GM19328 (cell line): ENCODE data around the gene LHB.

Experiments
- ATAC-seq: cut with Tn5 transposase; IDR thresholded peaks from one replicate; pipeline ENCODE4 v1.9.1; 2021; ENCODE audit warnings: mild to moderate bottlenecking, moderate library complexity; ENCODE audit not compliant: unreplicated experiment

Gene LHB

DNA sequence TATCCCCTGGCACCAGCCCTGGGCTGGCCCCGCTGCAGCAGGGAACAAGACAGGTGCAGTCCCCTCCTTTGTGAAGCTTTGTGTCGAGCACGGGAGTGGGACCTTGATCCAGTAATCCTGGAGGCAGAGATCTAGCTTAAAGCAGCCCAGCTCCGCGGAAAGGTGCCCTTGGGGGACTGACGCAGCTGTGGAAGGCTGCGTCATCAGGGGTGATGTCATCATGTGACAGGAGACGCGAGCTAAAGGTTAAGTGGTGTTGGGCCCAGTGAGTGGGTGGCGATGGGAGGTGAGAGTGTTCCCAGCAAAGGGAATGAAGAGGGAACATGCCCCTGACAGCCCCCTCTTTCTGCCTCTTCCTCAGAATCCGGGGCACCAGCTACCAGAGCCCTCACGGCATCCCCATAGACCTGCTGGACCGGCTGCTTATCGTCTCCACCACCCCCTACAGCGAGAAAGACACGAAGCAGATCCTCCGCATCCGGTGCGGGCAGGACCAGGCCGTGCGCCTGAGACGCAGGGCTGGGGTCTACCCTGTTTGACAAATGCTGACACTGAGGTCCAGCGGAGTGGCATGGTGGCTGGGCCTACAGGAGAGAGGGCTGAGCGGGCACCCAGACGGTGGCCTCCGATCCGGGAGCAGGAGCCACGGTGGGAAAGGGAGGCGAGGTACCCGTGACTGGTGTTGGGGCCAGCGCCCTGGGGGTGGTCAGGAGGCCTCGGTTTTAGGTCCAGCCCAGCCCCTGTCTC is 2.6 kb downstream of the LHB start:
- no peak for ATAC-seq

DNA sequence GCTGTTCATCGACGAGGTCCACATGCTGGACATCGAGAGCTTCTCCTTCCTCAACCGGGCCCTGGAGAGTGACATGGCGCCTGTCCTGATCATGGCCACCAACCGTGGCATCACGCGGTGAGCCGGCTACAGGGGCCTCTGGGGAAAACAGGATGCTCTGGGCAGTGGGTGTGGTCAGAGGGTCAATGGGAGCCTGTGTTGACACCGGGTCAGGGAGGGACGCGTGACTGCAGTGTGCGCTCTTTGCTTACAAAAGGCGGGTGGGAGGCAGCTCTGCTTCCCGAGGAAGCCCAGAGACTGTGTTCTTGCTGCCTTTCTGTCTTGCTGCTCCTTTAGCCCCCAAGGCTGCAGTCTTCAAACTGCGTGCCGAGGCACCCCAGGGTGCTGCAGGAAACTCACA is 5.7 kb downstream of the LHB start:
- no peak for ATAC-seq

DNA sequence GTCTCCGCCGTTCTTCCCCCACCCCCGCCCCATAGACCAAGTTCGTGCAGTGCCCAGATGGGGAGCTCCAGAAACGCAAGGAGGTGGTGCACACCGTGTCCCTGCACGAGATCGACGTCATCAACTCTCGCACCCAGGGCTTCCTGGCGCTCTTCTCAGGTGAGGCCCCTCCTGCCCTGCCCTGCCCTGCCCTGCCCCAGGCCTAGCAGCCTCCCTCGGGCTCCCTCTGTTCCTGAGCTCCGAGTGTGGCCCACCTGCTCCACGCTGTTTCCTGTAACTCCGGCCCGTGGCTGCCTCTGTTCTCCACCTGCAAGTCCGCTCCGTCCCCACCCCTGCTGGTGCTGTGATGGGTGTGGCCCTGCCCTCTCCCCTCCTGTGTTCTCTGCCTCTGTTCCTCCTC is 6.4 kb downstream of the LHB start:
- no peak for ATAC-seq

DNA sequence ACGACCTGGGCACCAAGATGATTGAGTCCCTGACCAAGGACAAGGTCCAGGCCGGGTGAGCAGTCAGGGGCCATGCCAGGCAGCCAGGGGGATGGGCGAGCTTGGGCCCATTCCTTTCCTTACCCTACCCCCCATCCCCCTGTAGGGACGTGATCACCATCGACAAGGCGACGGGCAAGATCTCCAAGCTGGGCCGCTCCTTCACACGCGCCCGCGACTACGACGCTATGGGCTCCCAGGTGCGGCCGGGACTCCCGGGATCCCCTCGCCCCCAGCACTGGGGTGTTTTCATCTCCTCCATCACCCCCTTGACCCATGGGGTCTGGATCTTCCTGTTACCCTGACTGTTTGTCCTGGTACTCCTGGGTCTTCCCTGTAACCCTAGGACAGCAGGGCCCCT is 7.1 kb downstream of the LHB start:
- no peak for ATAC-seq

GRCh38 chr19:49006905-49007304 is 10.0 kb downstream of the LHB start:
- no peak for ATAC-seq

- ATAC-seq, result no peak
Observed at GRCh38 chr19:49004964-49005614, 11.8 kb downstream of the LHB start.

DNA sequence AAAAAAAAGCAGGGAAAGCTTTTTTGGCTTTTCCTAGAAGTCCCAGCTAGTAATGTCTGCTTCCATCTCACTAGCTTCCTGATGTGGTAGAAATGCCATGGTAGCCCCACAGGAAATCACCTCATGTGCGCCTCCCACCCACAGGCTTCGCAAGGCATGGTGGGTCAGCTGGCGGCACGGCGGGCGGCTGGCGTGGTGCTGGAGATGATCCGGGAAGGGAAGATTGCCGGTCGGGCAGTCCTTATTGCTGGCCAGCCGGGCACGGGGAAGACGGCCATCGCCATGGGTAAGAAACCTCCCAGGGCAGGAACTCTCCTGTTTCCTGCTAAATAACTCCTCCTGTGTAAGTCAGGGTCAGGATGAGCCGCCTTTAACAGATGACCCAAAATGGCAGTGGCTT is 12.8 kb downstream of the LHB start:
- no peak for ATAC-seq

DNA sequence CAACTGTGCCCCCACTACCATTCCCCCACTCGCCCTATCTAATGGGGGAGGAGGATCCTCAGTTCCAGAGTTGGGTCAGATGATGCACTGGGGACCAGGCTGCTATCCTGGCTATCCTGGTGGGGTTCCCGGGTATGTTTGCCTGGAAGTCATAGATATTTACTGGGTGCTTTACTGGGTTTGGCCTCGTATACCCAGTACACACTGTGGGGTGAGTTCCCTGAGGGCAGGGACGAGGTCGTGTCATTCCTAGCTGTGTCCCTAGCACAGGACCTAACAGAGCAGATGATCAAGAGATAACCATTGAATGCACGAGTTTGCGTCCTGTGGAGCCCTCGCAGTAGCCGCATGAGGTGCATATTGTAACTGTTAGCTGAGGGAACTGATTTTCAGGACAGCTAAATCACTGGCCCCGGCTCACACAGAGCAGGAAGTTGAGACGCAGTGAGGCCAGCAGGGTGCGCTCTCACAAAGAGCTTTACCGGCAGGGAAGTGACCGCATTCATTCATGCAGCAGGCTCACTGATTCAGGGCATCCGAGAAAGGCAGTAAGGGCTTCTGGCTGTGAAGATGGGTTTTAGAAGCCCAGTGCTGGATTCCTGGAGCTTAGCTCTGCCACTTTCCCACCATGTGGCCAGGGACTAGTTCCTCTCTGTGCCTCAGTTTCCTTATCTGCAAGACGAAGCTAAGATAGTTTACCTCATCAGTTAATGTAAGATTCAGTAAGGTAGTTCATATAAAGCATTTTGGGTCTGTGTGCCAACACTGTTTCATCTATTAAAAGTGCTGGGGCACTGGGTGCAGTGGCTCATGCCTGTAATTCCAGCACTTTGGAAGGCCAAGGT is 17.2 kb downstream of the LHB start:
- ATAC-seq, result no peak

DNA sequence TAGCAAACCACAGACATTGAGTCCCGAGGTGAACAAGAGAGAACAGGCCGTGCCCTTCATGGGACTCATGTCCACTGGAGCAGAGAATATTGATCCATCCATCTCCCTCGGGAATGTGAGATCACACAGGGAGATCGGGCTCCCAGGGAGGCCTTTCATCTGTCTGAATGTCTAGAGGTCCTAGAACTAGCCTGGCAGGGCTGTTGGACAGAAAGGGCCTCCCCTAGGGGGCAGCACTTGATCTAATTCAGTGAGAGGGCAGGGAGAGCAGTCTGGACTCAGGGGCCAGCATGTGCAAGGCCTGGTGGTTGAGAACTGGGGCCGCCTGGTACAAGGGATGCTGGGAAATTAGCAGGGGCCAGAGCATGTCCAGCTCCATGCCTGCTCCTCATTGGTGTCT is 18.9 kb downstream of the LHB start:
- no peak for ATAC-seq

- ATAC-seq, result no peak
Observed at GRCh38 chr19:48994035-48994386, 22.9 kb downstream of the LHB start.

DNA sequence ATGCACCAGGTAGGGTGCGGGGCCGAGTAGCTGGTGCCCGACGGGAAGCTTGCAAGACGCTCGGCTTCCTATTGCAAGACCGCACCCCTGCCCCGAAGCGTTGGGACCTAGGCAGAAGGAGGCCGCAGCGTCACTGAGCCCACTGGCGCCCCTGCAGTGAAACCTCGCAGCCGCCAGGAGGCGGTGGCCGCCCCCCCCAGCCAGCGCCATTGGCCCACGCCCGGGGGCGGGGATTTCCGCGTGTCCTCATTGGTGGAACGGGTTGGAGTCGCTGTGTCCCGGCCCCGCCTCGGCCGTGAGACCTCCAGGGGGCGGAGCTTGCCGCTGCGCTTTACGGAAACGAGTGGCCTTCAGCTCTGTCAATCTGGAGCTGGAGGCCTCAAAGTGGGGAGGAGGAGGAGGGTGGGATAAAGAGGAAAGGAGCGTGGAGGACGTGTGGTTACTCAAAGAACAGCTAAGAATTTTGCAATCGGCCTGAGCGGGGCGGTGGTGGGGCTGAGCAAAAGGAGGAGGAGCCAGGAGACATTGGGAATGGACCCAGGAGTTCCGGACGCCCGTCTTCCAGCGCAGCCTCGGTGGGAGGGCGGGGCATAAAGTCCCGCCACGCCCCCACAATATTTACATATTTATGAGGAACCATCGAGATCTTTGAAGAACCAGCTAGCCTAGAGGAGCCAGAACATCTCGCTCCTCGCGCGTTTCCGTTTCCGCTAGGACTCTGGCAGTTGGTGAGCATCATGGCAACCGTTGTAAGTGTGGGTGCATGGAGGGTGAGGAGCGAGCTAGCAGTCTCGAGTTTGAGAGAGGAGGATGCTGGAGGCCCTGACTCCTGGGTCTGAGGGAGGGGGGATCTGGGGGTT is 23.5 kb downstream of the LHB start, which contains the start of the genes GYS1 and RUVBL2:
Gene GYS1, minus strand, starts transcription at position 135 of the 860 bp plus-strand sequence. CDS start 197 bp downstream, outside the sequence.
Gene RUVBL2, plus strand, starts transcription at position 713 of the 860 bp plus-strand sequence. Its CDS starts 25 bp downstream, at position 738.
- ATAC-seq, result peak; percentile 91

DNA sequence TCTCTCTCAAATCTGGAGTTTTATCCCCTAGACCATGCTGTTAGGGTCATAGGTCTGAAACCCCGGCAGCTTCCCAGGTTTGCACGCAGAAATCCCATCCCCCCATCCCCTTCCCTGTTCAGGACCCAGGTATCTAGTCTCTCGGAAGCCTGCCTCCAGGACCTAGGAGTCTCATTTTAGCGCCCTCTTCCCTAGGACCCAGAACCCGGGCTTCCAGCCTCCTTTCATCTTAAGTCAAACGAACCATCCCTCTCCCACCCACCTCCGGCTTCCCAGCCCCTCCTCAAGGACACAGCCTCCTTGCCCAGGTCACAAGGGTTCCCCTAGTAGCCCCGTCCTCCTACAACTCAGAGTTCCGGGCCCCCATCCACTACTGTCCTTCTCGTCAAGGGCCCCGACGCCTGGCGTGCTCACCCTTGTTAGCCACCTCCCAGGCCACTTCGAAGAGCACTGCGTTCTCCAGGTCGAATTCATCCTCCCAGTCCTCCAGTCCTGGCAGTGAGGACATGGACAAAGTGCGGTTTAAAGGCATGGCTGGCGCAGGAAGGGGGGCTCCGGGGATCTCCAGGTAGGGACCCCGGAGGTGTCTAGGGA is 24.2 kb downstream of the LHB start:
- no peak for ATAC-seq

- ATAC-seq, result no peak
Observed at GRCh38 chr19:48991873-48992580, 24.9 kb downstream of the LHB start.

DNA sequence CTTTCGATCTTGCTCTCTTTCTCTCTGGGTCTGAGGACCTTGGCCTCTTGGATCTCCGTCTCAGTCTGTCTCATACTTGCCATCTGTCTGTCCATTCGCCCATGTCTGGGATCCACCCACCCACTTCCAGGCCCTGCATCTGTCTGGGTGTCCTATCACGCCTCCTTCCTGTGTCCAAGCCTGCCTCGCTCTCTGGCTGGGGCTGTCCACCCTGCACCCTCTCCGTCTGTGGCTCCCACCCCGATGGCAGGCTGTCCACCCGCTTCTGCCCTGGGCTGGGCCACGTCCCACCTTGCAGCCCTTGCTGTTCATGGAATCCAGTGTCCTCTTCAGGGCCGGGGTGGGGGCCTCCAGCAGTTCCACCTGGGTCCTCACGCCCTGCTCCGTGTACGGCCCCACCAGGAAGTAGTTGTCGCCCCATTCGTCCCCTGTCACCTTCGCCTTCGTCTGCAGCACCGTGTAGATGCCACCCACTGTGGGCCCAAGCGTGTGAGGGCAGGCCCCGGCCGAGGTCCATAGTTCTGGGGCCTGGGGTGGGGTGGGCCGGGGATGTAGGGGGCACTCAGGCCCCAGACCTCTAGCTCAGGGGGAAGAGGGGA is 25.8 kb downstream of the LHB start:
- ATAC-seq, result no peak

- no peak for ATAC-seq
Observed at GRCh38 chr19:48990400-48990799, 26.5 kb downstream of the LHB start.

- ATAC-seq, result no peak
Observed at GRCh38 chr19:48989701-48990291, 27.1 kb downstream of the LHB start.

GRCh38 chr19:48988860-48989259 is 28.0 kb downstream of the LHB start:
- ATAC-seq, result no peak

- no peak for ATAC-seq
Observed at GRCh38 chr19:48988286-48988685, 28.6 kb downstream of the LHB start.

DNA sequence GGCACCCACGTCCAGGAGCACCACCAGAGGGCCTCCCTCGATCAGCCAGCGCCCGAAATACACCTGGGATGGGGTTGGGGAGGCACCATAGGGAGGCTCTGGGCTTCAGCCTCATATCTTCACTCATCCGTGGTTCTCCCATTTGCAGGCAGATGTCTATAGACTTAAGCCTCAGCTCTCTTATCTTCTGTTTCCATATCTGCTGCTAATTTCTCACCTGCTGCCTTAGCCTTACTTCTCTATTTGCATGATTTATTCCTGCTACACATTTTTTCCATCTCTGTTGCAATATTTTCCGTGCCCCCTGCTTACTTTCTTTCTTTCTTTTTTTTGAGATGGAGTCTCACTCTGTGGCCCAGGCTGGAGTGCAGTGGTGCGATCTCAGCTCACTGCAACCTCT is 29.6 kb downstream of the LHB start:
- no peak for ATAC-seq
